Neural progenitor cell (in vitro differentiated cells): ENCODE results near the gene NOXO1. TPM values are rescaled to one million over a fixed set of nuclear protein-coding genes. Genes with fewer than 3 reads are reported as not detected.

Experiments
- DNase-seq: peaks from one replicate; pipeline ENCODE4 v3.0.0-alpha.2; 2016; ENCODE audit warnings: low spot score
- H2AFZ ChIP-seq: fragments of 200-600 bp; sonication (generic); replicated peaks from 2 replicates; pipeline ENCODE4 v1.6.1; 2016; ENCODE audit warnings: antibody characterized with exemption
- H3F3A ChIP-seq: fragments of 200-600 bp; sonication (generic); 2 replicates; pipeline ENCODE4 v1.6.1; 2016; ENCODE audit warnings: antibody characterized with exemption, low read depth
- H3K27ac ChIP-seq: fragments of 200-600 bp; sonication (generic); 2 replicates; pipeline ENCODE4 v1.5.1; 2016; ENCODE audit warnings: mild to moderate bottlenecking
- H3K27me3 ChIP-seq: fragments of 200-600 bp; sonication (generic); 2 replicates; pipeline ENCODE4 v1.6.1; 2016; ENCODE audit warnings: mild to moderate bottlenecking, moderate library complexity
- H3K36me3 ChIP-seq: fragments of 200-600 bp; sonication (generic); 2 replicates; pipeline ENCODE4 v1.5.1; 2016
- H3K4me1 ChIP-seq: fragments of 200-600 bp; sonication (generic); 2 replicates; pipeline ENCODE4 v1.6.1; 2016; ENCODE audit warnings: mixed run types
- H3K4me2 ChIP-seq: fragments of 200-600 bp; sonication (generic); 2 replicates; pipeline ENCODE4 v1.6.1; 2016
- H3K4me3 ChIP-seq: fragments of 200-600 bp; sonication (generic); 2 replicates; pipeline ENCODE4 v1.5.1; 2016
- H3K79me2 ChIP-seq: fragments of 200-600 bp; sonication (generic); 2 replicates; pipeline ENCODE4 v1.6.1; 2016; ENCODE audit warnings: low read depth
- H3K9ac ChIP-seq: fragments of 200-600 bp; sonication (generic); 2 replicates; pipeline ENCODE4 v1.6.1; 2016
- H3K9me3 ChIP-seq: fragments of 200-600 bp; sonication (generic); 2 replicates; pipeline ENCODE4 v1.5.1; 2016; ENCODE audit warnings: low read depth
- H4K20me1 ChIP-seq: fragments of 200-600 bp; sonication (generic); 2 replicates; pipeline ENCODE4 v1.6.1; 2016; ENCODE audit warnings: low read depth
- H3K27ac Mint-ChIP-seq: 3 replicates; pipeline ENCODE4 v1.8.0; 2021; ENCODE audit warnings: mixed read lengths
- H3K27me3 Mint-ChIP-seq: 2 replicates; pipeline ENCODE4 v1.8.0; 2022; ENCODE audit warnings: low read depth, mild to moderate bottlenecking, inconsistent platforms, moderate library complexity, mixed read lengths; ENCODE audit not compliant: insufficient read depth
- H3K36me3 Mint-ChIP-seq: 3 replicates; pipeline ENCODE4 v1.8.0; 2021; ENCODE audit warnings: mixed read lengths
- H3K4me1 Mint-ChIP-seq: 3 replicates; pipeline ENCODE4 v1.8.0; 2021; ENCODE audit warnings: mixed read lengths
- H3K4me3 Mint-ChIP-seq: 3 replicates; pipeline ENCODE4 v1.8.0; 2021; ENCODE audit warnings: mild to moderate bottlenecking, moderate library complexity, mixed read lengths
- H3K9me3 Mint-ChIP-seq: 3 replicates; pipeline ENCODE4 v1.8.0; 2020; ENCODE audit warnings: mixed read lengths
- EZH2 ChIP-seq: fragments of 200-600 bp; sonication (generic); IDR thresholded peaks from 2 replicates; pipeline ENCODE4 v1.6.1; 2017; ENCODE audit warnings: antibody characterized with exemption, mild to moderate bottlenecking, moderate library complexity
- EZH2phosphoT487 ChIP-seq: fragments of 200-600 bp; sonication (generic); IDR thresholded peaks from 2 replicates; pipeline ENCODE4 v1.6.1; 2017; ENCODE audit warnings: antibody characterized with exemption
- total RNA-seq: library from RNA; depleted of rRNA; stranded (reverse); fragments of >200 nt; gene quantifications from 2 replicates; pipeline ENCODE4 v1.2.3, GENCODE V29; 2015; ENCODE audit warnings: low replicate concordance
- TF ChIP-seq, protein P1 (sequence below): fragments of 200-600 bp; sonication (generic); IDR thresholded peaks from 2 replicates; pipeline ENCODE4 v1.5.1; 2017; ENCODE audit warnings: antibody characterized with exemption, mild to moderate bottlenecking

The NOXO1 gene
- total RNA-seq, 1 donor from 2014 or later = not detected

DNA sequence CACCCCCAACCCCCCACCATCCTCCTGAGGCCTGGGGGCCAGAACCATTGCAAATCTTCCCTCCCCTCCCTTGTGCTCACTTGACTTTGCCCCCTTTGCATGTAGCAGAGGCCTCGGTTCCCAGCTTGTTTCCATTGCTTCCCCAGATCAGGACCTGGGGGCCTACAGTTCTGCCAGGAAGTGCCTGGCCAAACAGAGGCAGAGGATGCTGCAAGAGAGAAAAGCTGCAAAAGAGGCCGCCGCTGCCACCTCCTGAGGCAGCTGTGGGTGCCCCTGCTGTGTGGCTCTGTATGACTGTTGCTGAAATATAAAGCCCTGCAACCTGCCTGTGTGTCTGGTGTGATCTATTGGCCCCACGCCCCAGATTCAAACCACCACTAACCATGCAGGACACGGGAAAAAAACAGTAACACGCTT, 19.6 kb downstream of the NOXO1 start:
- no peaks in the 10 kb centered on the region for H3K27me3 Mint-ChIP-seq
- no peaks in the 10 kb centered on the region for H3K9me3 Mint-ChIP-seq

DNA sequence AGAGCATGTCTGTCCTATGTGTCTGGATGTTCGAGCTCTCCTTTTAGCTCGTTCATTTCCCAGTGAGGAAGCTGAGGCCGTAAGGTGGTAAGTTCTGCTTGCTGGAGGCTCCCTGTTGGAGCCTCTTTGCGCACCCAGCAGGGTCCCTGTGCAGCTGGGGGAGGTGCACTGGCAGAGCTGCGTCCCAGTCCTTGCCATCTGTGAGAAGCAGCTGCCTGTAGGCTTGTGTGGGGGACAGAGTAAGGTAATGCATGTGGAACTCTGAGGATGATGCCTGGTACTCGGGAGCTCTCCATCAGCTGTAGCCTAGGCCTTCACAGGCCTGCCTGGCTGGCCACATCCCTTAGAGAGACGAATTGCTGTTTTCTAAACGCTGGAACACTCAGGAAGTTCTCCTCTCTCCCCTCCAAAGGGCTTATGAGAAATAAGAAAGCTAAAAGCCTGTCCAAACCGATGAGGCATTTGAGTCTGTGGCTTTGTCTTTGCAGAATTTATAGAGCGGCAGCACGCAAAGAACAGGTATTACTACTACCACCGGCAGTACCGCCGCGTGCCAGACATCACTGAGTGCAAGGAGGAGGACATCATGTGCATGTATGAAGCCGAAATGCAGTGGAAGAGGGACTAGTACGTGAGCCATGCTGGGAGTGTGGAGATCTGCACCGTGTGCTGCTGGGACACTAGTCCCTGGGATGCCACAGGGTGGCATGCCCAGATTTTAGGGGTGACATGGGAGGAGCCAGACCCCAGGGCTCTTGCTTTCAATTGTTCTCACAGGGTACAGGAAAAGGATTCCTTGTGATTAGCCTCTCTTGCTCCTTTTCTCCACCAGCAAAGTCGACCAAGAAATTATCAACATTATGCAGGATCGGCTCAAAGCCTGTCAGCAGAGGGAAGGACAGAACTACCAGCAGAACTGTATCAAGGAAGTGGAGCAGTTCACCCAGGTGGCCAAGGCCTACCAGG, 20.3 kb downstream of the NOXO1 start:
- Histone ChIP-seq H3K79me2 (peaks cover 49% of the 10 kb centered on the region), H3F3A (peaks cover 47% of the 10 kb centered on the region), H3K36me3 (no peaks in the 10 kb centered on the region), H3K27ac (peak overlapping the region; percentile 74), H3K4me3 (peak overlapping the region; percentile 76), H3K27me3 (no peaks in the 10 kb centered on the region), H3K9me3 (no peaks in the 10 kb centered on the region), H4K20me1 (peaks cover 44% of the 10 kb centered on the region), H2AFZ (no peak overlapping the region), H3K4me2 (peak overlapping the region; percentile 84), H3K9ac (no peak overlapping the region), H3K4me1 (peaks cover 24% of the 10 kb centered on the region)
- Mint-ChIP-seq H3K27me3 (no peaks in the 10 kb centered on the region), H3K4me1 (peaks cover 34% of the 10 kb centered on the region), H3K9me3 (no peaks in the 10 kb centered on the region), H3K4me3 (peak overlapping the region; percentile 96), H3K27ac (no peak overlapping the region), H3K36me3 (peaks cover 12% of the 10 kb centered on the region)
- DNase-seq = peak; percentile 37
- TF ChIP-seq EZH2 (no peak), EZH2phosphoT487 (no peak)
- TF ChIP-seq, protein P1, sequence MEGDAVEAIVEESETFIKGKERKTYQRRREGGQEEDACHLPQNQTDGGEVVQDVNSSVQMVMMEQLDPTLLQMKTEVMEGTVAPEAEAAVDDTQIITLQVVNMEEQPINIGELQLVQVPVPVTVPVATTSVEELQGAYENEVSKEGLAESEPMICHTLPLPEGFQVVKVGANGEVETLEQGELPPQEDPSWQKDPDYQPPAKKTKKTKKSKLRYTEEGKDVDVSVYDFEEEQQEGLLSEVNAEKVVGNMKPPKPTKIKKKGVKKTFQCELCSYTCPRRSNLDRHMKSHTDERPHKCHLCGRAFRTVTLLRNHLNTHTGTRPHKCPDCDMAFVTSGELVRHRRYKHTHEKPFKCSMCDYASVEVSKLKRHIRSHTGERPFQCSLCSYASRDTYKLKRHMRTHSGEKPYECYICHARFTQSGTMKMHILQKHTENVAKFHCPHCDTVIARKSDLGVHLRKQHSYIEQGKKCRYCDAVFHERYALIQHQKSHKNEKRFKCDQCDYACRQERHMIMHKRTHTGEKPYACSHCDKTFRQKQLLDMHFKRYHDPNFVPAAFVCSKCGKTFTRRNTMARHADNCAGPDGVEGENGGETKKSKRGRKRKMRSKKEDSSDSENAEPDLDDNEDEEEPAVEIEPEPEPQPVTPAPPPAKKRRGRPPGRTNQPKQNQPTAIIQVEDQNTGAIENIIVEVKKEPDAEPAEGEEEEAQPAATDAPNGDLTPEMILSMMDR = no peak

More for the DNA sequence above, 19.6 kb downstream of the NOXO1 start:
- H3K9ac ChIP-seq = no peak overlapping the region
- H3K36me3 ChIP-seq = no peaks in the 10 kb centered on the region
- peaks cover 52% of the 10 kb centered on the region for H3K79me2 ChIP-seq
- no peak for DNase-seq
- Mint-ChIP-seq H3K27ac (no peak overlapping the region), H3K4me3 (peak overlapping the region; percentile 75), H3K4me1 (peaks cover 34% of the 10 kb centered on the region), H3K36me3 (peaks cover 12% of the 10 kb centered on the region)
- H3K4me3 ChIP-seq = no peak overlapping the region
- H2AFZ ChIP-seq = no peak overlapping the region
- no peak overlapping the region for H3K4me2 ChIP-seq
- no peaks in the 10 kb centered on the region for H3K27me3 ChIP-seq
- peaks cover 47% of the 10 kb centered on the region for H3F3A ChIP-seq
- peaks cover 44% of the 10 kb centered on the region for H4K20me1 ChIP-seq
- TF ChIP-seq, protein P1 = no peak
- TF ChIP-seq EZH2phosphoT487 = no peak
- TF ChIP-seq EZH2 = no peak
- no peak overlapping the region for H3K27ac ChIP-seq
- no peaks in the 10 kb centered on the region for H3K9me3 ChIP-seq
- H3K4me1 ChIP-seq = peaks cover 24% of the 10 kb centered on the region

DNA sequence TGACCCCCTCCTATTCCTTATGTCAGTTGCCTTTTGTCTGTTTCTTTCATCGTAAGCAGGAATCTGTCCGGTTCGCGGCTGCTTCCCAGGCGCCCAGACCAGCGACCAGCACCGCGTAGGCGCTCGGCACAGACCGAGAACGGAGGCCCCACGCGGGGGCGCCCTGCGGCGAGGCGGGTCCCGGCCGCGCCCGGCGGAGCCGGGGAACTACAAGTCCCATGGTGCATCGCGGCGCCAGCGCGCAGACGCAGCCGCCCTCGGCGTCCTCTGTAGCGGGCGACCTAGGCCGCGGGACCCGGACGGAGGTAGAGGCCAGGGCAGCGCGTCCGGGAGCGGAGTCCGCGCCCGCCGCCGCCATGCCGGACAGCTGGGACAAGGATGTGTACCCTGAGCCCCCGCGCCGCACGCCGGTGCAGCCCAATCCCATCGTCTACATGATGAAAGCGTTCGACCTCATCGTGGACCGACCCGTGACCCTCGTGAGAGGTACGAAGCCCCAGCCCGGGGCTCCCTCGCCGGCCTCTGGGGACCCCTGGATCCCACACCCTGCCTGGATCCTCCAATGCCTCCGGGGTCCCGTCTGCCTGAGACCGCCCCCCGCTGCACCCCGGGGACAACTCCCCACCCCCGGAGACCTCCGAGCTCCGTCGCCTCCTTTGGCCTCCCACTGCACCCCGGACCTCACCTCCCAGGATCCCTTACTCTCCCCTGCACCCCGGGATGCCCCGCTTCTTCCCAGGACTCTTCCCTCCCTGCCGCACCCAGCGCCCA, 21.8 kb downstream of the NOXO1 start, which contains the start of gene NDUFB10:
NDUFB10 (plus strand) TSS at position 270 of the 771 bp plus-strand sequence; CDS start at position 357, 87 bp downstream.
- H3K4me3 Mint-ChIP-seq = peak within 1 kb of the TSS; percentile 96
- Histone ChIP-seq H2AFZ (peak within 1 kb of the TSS; percentile 90), H3K27me3 (no peaks in the 10 kb centered on the region), H3K4me1 (peaks cover 19% of the 10 kb centered on the region), H3K4me2 (peak within 1 kb of the TSS; percentile 84), H3K36me3 (no peaks in the 10 kb centered on the region), H3K4me3 (peak within 1 kb of the TSS; percentile 76), H3K27ac (no peak within 1 kb of the TSS), H3K9ac (peak within 1 kb of the TSS; percentile 68), H4K20me1 (peaks cover 43% of the 10 kb centered on the region), H3K9me3 (no peaks in the 10 kb centered on the region), H3K79me2 (peaks cover 36% of the 10 kb centered on the region), H3F3A (peaks cover 47% of the 10 kb centered on the region)
- H3K27me3 Mint-ChIP-seq = peaks cover 2% of the 10 kb centered on the region
- TF ChIP-seq EZH2phosphoT487 (no peak), EZH2 (no peak)
- TF ChIP-seq, protein P1 = peak; percentile 60
- peak; percentile 96 for DNase-seq
- peaks cover 30% of the 10 kb centered on the region for H3K4me1 Mint-ChIP-seq
- peaks cover 12% of the 10 kb centered on the region for H3K36me3 Mint-ChIP-seq
- H3K27ac Mint-ChIP-seq = peak within 1 kb of the TSS; percentile 72
- H3K9me3 Mint-ChIP-seq = no peaks in the 10 kb centered on the region
